ENCODE data around the gene SHOC2.

The SHOC2 gene

GRCh38 chr10:111057006-111057405 lies 137.6 kb downstream of the SHOC2 start:
- no peak for DNase-seq (ENCODE audit: low read depth in 1 of 2, low spot score in 1 of 2)
